ENCODE results near the gene GPS2.

- no peak for TF ChIP-seq CTCF (conservative IDR thresholded peaks at IDR 0.05; ENCODE audit: low read depth, low read length)
- no peak for TF ChIP-seq POLR2A (IDR thresholded peaks at IDR 0.05; ENCODE audit: low read depth, low read length)
- TF ChIP-seq CEBPB (IDR thresholded peaks at IDR 0.05; ENCODE audit: low read depth, low read length), result no peak
- TF ChIP-seq RAD21 (IDR thresholded peaks at IDR 0.05; ENCODE audit: low read length), result no peak
- no peak for TF ChIP-seq USF2 (IDR thresholded peaks at IDR 0.05; ENCODE audit: low read depth, low read length)
- no peak for TF ChIP-seq RCOR1 (IDR thresholded peaks at IDR 0.05; ENCODE audit: insufficient replicate concordance, low read length)
- TF ChIP-seq SMC3 (IDR thresholded peaks at IDR 0.05; ENCODE audit: low read depth, low read length), result no peak
- TF ChIP-seq FOS (IDR thresholded peaks at IDR 0.05; ENCODE audit: low read depth, low read length), result no peak
- TF ChIP-seq NFE2L2 (IDR thresholded peaks at IDR 0.05; ENCODE audit: low read depth, low read length), result no peak
These were observed 33.0 kb downstream of the GPS2 start for GRCh38 chr17:7281953-7282751.

All from IMR-90 (cell line).